Measurements from ENCODE around the gene LIMS4.
"Not testable (repeated sequence)": the region's sequence is repeated elsewhere in the genome, so short reads cannot be mapped to it uniquely, and the experiment has no call there.

GRCh38 chr2:110425725-110426124, 46.9 kb downstream of the LIMS4 start:
- TF ChIP-seq, protein P1, sequence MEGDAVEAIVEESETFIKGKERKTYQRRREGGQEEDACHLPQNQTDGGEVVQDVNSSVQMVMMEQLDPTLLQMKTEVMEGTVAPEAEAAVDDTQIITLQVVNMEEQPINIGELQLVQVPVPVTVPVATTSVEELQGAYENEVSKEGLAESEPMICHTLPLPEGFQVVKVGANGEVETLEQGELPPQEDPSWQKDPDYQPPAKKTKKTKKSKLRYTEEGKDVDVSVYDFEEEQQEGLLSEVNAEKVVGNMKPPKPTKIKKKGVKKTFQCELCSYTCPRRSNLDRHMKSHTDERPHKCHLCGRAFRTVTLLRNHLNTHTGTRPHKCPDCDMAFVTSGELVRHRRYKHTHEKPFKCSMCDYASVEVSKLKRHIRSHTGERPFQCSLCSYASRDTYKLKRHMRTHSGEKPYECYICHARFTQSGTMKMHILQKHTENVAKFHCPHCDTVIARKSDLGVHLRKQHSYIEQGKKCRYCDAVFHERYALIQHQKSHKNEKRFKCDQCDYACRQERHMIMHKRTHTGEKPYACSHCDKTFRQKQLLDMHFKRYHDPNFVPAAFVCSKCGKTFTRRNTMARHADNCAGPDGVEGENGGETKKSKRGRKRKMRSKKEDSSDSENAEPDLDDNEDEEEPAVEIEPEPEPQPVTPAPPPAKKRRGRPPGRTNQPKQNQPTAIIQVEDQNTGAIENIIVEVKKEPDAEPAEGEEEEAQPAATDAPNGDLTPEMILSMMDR (IDR thresholded peaks at IDR 0.05): not testable (repeated sequence)
- TF ChIP-seq POLR2A (IDR thresholded peaks at IDR 0.05): not testable (repeated sequence)
